ENCODE results near the gene VEGFD. TPM values are rescaled to one million over a fixed set of nuclear protein-coding genes. Genes with fewer than 3 reads are reported as not detected.

VEGFD gene
- total and polyA plus RNA-seq, 2 donors (not counting 1 experiment from before 2014, with no cell fraction given) = 2.0 to 7.9 TPM

DNA sequence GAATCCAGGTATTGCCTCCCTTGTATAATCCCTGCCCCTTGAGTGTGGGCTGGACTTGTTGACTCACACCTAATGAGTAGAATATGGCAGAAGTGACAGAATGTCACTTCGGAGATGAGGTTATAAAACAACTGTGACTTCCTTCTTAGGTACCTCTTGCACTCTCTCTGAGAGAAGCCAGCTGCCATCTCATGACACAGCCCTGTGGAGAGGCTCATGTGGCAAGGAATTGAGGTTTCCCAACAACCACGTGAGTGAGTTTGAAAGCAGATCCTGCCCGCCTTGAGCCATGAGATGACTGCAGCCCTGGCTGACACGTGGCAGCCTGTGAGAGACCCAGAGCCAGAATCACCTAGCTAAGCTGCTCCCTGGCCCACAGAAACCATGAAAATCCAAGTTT lies 82.3 kb downstream of the VEGFD start:
- no peaks in the 10 kb centered on the region for H4K20me1 ChIP-seq (ENCODE audit: control insufficient read depth, extremely low read depth, insufficient read depth, low read length)
- no peak overlapping the region for H3K4me3 ChIP-seq (replicated peaks in 1 of 4; ENCODE audit: control extremely low read depth in 1 of 4, insufficient read depth in 1 of 4, low read depth in 3 of 4, low read length in 4 of 4)
- no peak overlapping the region for H3K4me2 ChIP-seq (ENCODE audit: extremely low read depth, insufficient read depth, low read length)
- peak in 1 of 2 donors; percentile 46 for DNase-seq (ENCODE audit: low read depth in 2 of 2)
- H3K4me1 ChIP-seq (ENCODE audit: control insufficient read depth, extremely low read depth, insufficient read depth, low read length) = no peaks in the 10 kb centered on the region
- no peak overlapping the region for H3K9ac ChIP-seq (ENCODE audit: insufficient read depth, low read length)
- H2AFZ ChIP-seq (ENCODE audit: low read length) = no peak overlapping the region
- H3K27me3 ChIP-seq (ENCODE audit: control insufficient read depth, insufficient read depth, low read length) = no peaks in the 10 kb centered on the region
- no peaks in the 10 kb centered on the region for H3K36me3 ChIP-seq (ENCODE audit: control insufficient read depth, insufficient read depth, low read length)
- H3K27ac ChIP-seq (ENCODE audit: insufficient read depth, low read length) = no peak overlapping the region
- H3K79me2 ChIP-seq (ENCODE audit: control insufficient read depth, insufficient read depth, low read length) = no peaks in the 10 kb centered on the region
- no peaks in the 10 kb centered on the region for H3K9me3 ChIP-seq (ENCODE audit: control insufficient read depth, insufficient read depth, low read depth, low read length)
- TF ChIP-seq, protein P1, sequence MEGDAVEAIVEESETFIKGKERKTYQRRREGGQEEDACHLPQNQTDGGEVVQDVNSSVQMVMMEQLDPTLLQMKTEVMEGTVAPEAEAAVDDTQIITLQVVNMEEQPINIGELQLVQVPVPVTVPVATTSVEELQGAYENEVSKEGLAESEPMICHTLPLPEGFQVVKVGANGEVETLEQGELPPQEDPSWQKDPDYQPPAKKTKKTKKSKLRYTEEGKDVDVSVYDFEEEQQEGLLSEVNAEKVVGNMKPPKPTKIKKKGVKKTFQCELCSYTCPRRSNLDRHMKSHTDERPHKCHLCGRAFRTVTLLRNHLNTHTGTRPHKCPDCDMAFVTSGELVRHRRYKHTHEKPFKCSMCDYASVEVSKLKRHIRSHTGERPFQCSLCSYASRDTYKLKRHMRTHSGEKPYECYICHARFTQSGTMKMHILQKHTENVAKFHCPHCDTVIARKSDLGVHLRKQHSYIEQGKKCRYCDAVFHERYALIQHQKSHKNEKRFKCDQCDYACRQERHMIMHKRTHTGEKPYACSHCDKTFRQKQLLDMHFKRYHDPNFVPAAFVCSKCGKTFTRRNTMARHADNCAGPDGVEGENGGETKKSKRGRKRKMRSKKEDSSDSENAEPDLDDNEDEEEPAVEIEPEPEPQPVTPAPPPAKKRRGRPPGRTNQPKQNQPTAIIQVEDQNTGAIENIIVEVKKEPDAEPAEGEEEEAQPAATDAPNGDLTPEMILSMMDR (conservative IDR thresholded peaks at IDR 0.05 in 1 of 2, IDR thresholded peaks at IDR 0.05 in 1 of 2; ENCODE audit: low read depth in 1 of 2, low read length in 2 of 2) = no peak

DNA sequence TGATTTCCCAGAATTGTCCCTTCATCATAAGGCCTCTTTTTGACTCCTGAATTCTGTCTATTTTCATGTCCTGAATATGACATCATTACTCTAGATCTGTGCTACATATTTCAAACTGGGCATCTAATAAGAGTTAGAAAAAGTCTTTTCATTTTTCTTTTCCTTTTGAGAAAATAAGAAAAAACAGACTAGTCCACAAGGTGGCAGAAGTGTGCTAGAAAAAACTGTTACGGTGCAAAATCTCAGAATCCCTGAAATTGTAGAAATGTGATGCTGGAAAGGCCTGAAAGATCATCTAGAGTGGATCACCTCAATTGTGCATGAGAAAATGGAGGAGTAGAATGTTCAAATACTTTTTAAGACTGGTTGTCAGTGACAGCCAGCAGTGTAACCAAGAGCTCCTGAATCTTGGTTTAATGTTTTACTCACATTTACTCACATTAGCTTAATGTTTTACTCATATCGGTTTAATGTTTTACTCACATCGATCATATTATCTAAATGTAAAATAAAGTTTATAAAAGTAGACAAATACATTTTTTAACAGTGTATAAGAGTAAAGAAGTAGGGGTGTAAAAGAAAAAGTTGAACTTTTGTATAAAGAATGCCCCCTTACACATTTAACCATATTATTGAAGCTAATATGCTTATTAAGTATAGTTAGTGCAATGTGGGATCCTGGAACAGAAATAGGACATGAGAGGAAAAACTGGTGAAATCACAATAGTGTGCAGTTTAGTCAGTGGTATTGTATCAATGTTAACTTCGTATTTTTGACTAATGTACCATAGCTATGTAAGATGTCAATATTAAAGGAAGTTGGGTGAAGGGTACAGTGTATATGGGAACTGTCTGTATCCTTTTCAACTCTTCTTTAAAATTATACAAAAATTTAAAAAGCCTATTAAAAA lies 84.0 kb downstream of the VEGFD start:
- no peaks in the 10 kb centered on the region for H3K79me2 ChIP-seq (ENCODE audit: control insufficient read depth, insufficient read depth, low read length)
- no peaks in the 10 kb centered on the region for H3K4me1 ChIP-seq (ENCODE audit: control insufficient read depth, extremely low read depth, insufficient read depth, low read length)
- no peaks in the 10 kb centered on the region for H3K9me3 ChIP-seq (ENCODE audit: control insufficient read depth, insufficient read depth, low read depth, low read length)
- H4K20me1 ChIP-seq (ENCODE audit: control insufficient read depth, extremely low read depth, insufficient read depth, low read length) = no peaks in the 10 kb centered on the region
- H3K9ac ChIP-seq (ENCODE audit: insufficient read depth, low read length) = no peak overlapping the region
- H3K36me3 ChIP-seq (ENCODE audit: control insufficient read depth, insufficient read depth, low read length) = no peaks in the 10 kb centered on the region
- TF ChIP-seq, protein P1 (conservative IDR thresholded peaks at IDR 0.05 in 1 of 2, IDR thresholded peaks at IDR 0.05 in 1 of 2; ENCODE audit: low read depth in 1 of 2, low read length in 2 of 2) = peak; percentile 36 to 39
- TF ChIP-seq EZH2 (IDR thresholded peaks at IDR 0.05; ENCODE audit: low read length, missing control alignments) = no peak
- H3K27me3 ChIP-seq (ENCODE audit: control insufficient read depth, insufficient read depth, low read length) = no peaks in the 10 kb centered on the region
- H3K4me3 ChIP-seq (replicated peaks in 1 of 4; ENCODE audit: control extremely low read depth in 1 of 4, insufficient read depth in 1 of 4, low read depth in 3 of 4, low read length in 4 of 4) = no peak overlapping the region
- H3K27ac ChIP-seq (ENCODE audit: insufficient read depth, low read length) = no peak overlapping the region
- DNase-seq (ENCODE audit: low read depth in 2 of 2) = peak; percentile 2 to 43
- H2AFZ ChIP-seq (ENCODE audit: low read length) = no peak overlapping the region
- H3K4me2 ChIP-seq (ENCODE audit: extremely low read depth, insufficient read depth, low read length) = no peak overlapping the region

DNA sequence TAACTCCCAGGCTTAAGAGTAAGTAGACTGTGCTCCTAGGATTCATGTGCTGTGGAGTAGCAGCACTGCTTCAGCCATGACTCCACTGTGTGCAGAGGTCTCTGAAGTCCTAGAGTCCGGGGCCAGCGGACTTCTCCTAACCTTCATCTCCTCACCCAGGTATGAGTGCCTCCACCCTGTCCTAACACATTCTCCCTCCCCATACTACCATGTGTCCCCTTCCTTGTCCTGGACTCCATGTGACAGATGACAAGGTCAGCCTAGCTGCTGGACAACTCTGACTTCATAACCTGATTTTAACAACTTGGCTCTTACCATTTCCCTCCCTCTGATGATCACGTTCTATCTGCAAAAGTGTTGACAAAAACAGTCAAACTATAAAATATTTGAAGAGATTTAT lies 85.4 kb downstream of the VEGFD start:
- H4K20me1 ChIP-seq (ENCODE audit: control insufficient read depth, extremely low read depth, insufficient read depth, low read length) = no peaks in the 10 kb centered on the region
- no peak overlapping the region for H3K27ac ChIP-seq (ENCODE audit: insufficient read depth, low read length)
- DNase-seq (ENCODE audit: low read depth in 2 of 2) = no peak
- no peak overlapping the region for H2AFZ ChIP-seq (ENCODE audit: low read length)
- no peaks in the 10 kb centered on the region for H3K9me3 ChIP-seq (ENCODE audit: control insufficient read depth, insufficient read depth, low read depth, low read length)
- no peak overlapping the region for H3K4me2 ChIP-seq (ENCODE audit: extremely low read depth, insufficient read depth, low read length)
- TF ChIP-seq EZH2 (IDR thresholded peaks at IDR 0.05; ENCODE audit: low read length, missing control alignments) = no peak
- TF ChIP-seq, protein P1 (conservative IDR thresholded peaks at IDR 0.05 in 1 of 2, IDR thresholded peaks at IDR 0.05 in 1 of 2; ENCODE audit: low read depth in 1 of 2, low read length in 2 of 2) = no peak
- H3K79me2 ChIP-seq (ENCODE audit: control insufficient read depth, insufficient read depth, low read length) = no peaks in the 10 kb centered on the region
- no peaks in the 10 kb centered on the region for H3K36me3 ChIP-seq (ENCODE audit: control insufficient read depth, insufficient read depth, low read length)
- H3K4me3 ChIP-seq (replicated peaks in 1 of 4; ENCODE audit: control extremely low read depth in 1 of 4, insufficient read depth in 1 of 4, low read depth in 3 of 4, low read length in 4 of 4) = no peak overlapping the region
- no peaks in the 10 kb centered on the region for H3K4me1 ChIP-seq (ENCODE audit: control insufficient read depth, extremely low read depth, insufficient read depth, low read length)
- H3K27me3 ChIP-seq (ENCODE audit: control insufficient read depth, insufficient read depth, low read length) = no peaks in the 10 kb centered on the region
- H3K9ac ChIP-seq (ENCODE audit: insufficient read depth, low read length) = no peak overlapping the region
